ENCODE results near the gene FRMD4A. TPM values are rescaled to one million over a fixed set of nuclear protein-coding genes. Genes with fewer than 3 reads are reported as not detected.

FRMD4A gene
- total and polyA plus RNA-seq, 8 donors: 6.9 to 25.3 (median 11.3) TPM

DNA sequence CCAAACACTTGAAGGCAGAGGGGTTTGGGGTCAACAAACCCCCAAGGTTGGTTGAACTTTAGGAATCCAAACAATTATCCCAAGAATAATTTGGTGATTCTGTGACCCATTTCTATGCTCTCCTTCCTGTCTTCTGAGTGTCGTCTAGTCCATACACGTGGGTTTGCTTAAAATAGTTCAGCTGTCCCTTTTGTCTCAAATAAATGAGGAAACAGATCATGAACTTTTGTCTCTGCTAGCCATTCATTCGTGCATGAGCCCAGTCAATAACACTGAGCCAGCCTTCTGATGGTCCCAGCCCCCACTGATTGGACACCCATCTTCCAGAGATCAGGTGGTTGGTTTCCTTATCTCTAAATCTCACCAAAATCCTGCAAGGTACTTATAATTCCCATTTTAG lies 488.6 kb downstream of the FRMD4A start:
- Histone ChIP-seq H3K9me3 (peaks cover 0 to 8% (median 0%) of the 10 kb centered on the region in 4 donors), H3K4me1 (peaks cover 9 to 32% (median 23%) of the 10 kb centered on the region in 4 donors), H3K27me3 (no peaks in the 10 kb centered on the region), H3K27ac (no peak overlapping the region), H3K4me3 (no peak overlapping the region), H3K36me3 (no peaks in the 10 kb centered on the region)
- WGBS, 5 donors: 55 to 79% (median 72%) methylated on average over 3 of the region's 3 CpGs
- TF ChIP-seq, protein P1, sequence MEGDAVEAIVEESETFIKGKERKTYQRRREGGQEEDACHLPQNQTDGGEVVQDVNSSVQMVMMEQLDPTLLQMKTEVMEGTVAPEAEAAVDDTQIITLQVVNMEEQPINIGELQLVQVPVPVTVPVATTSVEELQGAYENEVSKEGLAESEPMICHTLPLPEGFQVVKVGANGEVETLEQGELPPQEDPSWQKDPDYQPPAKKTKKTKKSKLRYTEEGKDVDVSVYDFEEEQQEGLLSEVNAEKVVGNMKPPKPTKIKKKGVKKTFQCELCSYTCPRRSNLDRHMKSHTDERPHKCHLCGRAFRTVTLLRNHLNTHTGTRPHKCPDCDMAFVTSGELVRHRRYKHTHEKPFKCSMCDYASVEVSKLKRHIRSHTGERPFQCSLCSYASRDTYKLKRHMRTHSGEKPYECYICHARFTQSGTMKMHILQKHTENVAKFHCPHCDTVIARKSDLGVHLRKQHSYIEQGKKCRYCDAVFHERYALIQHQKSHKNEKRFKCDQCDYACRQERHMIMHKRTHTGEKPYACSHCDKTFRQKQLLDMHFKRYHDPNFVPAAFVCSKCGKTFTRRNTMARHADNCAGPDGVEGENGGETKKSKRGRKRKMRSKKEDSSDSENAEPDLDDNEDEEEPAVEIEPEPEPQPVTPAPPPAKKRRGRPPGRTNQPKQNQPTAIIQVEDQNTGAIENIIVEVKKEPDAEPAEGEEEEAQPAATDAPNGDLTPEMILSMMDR (IDR thresholded peaks at IDR 0.05): no peak
- no peak for TF ChIP-seq EP300 (IDR thresholded peaks at IDR 0.05)
- intact Hi-C loops (cut with DNase I; ENCODE audit: low total_unique reads): no loop called here
- DNase-seq: no peak

DNA sequence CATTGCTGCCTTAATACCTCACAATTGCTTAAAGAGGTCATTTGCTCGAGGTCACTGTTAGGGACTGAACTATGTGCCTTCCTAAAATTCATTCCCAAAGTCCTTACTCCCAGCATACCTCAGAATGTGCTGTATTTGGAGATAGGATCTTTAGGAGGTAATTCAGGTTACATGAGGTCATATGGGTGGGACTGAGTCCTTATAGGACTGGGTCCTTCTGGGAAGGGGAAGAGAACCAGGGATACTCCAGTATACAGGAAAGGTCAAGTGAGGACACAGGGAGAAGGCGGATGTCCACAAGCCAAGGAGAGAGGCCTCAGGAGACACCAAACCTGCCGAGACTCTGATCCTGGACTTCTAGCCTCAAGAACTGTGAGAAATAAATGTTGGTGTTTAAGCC lies 490.7 kb downstream of the FRMD4A start:
- Histone ChIP-seq H3K4me1 (peaks cover 12 to 50% (median 29%) of the 10 kb centered on the region in 4 donors), H3K27me3 (no peaks in the 10 kb centered on the region), H3K27ac (peak overlapping the region in 2 of 5 donors; percentile 8 to 11), H3K4me3 (no peak overlapping the region), H3K9me3 (peaks cover 0 to 8% (median 0%) of the 10 kb centered on the region in 4 donors), H3K36me3 (no peaks in the 10 kb centered on the region)
- DNase-seq: no peak
- intact Hi-C loops (cut with DNase I; ENCODE audit: low total_unique reads): no loop called here
- TF ChIP-seq, protein P1 (IDR thresholded peaks at IDR 0.05): no peak
- TF ChIP-seq POLR2A (IDR thresholded peaks at IDR 0.05) (no peak), POLR2AphosphoS5 (IDR thresholded peaks at IDR 0.05) (no peak), EP300 (IDR thresholded peaks at IDR 0.05) (no peak)
- whole genome bisulfite sequencing, 5 donors: 78 to 90% (median 87%) methylated on average over 3 of the region's 3 CpGs

DNA sequence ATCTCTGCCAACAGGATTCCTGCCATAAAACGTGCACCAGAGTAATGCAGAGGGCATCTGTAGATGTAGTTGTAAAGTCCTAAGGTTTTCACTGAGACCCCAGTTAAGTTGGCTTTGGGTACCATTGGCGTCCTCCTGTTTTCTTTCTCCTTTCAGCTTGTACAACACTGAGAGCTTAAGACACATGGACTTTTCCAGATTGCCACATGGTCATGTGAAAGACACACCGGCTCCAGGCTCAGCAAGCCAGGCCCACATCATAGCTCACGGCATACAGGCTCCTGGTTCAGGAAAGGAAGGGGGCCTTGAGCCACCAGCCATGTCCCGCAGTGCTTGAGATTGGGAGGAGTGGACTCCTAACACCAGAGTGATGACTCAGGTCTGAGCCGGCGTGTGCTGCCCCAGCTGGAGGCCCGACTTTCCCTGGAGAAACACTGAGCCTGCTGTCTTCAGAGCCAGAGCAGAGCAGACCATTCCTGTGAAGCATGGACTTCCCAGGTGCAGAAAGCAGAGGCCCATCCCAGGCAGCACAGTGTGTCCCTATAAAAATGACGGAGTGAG lies 491.2 kb downstream of the FRMD4A start:
- Histone ChIP-seq H3K4me1 (peaks cover 17 to 56% (median 34%) of the 10 kb centered on the region in 4 donors), H3K36me3 (no peaks in the 10 kb centered on the region), H3K27ac (peak overlapping the region in 3 of 5 donors; percentile 7 to 11 (median 8)), H3K27me3 (no peaks in the 10 kb centered on the region), H3K9me3 (peaks cover 0 to 8% (median 0%) of the 10 kb centered on the region in 4 donors), H3K4me3 (no peak overlapping the region)
- intact Hi-C loops (cut with DNase I; ENCODE audit: low total_unique reads): no loop called here
- WGBS, 5 donors: 64 to 82% (median 76%) methylated on average over 5 to 9 of the region's 9 CpGs
- TF ChIP-seq, protein P1 (IDR thresholded peaks at IDR 0.05): no peak
- TF ChIP-seq EP300 (IDR thresholded peaks at IDR 0.05) (no peak), POLR2A (IDR thresholded peaks at IDR 0.05) (no peak), POLR2AphosphoS5 (IDR thresholded peaks at IDR 0.05) (no peak)
- peak in 1 of 2 donors; percentile 37 for DNase-seq

DNA sequence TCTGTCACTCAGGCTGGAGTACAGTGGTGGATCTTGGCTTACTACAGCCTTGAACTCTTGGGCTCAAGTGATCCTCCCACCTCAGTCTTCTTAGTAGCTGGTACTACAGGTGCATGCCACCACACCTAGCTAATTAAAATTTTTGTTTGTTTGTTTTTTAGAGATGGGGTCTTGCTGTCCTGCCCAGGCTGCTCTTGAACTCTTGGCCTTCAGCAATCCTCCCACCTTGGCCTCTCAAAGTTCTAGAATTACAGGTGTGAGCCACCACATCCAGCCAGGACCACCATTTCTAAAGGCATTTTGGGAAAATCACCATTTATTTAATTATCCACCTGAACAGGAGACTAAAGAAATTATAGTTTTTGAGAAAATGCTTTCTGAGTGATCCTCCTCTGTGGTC lies 491.7 kb downstream of the FRMD4A start:
- H3K27me3 ChIP-seq: no peaks in the 10 kb centered on the region
- H3K36me3 ChIP-seq: no peaks in the 10 kb centered on the region
- no peak overlapping the region for H3K4me3 ChIP-seq
- TF ChIP-seq, protein P1 (IDR thresholded peaks at IDR 0.05): no peak
- TF ChIP-seq EP300 (IDR thresholded peaks at IDR 0.05) (no peak), POLR2AphosphoS5 (IDR thresholded peaks at IDR 0.05) (no peak), POLR2A (IDR thresholded peaks at IDR 0.05) (no peak)
- H3K27ac ChIP-seq: peak overlapping the region in 2 of 5 donors; percentile 7 to 11
- no peak for DNase-seq
- H3K4me1 ChIP-seq: peaks cover 18 to 60% (median 37%) of the 10 kb centered on the region in 4 donors
- H3K9me3 ChIP-seq: peaks cover 0 to 8% (median 0%) of the 10 kb centered on the region in 4 donors
- intact Hi-C loops (cut with DNase I; ENCODE audit: low total_unique reads): no loop called here

Data from stomach (tissue), 9 donors.